A673 (cell line): Measurements from ENCODE around the gene CHMP1A. TPM values are rescaled to one million over a fixed set of nuclear protein-coding genes. Genes with fewer than 3 reads are reported as not detected.

Experiments used
- BruUV-seq: library from RNA; stranded (reverse); fragments of 400-500 nt; replicated peaks from 2 replicates; lab custom pipeline; 2021; lab: Mats Ljungman, UMichigan
- CTCF ChIA-PET: fragments of 300-600 bp; sonication (Branson Sonifier 250); formaldehyde crosslinking; loops from one replicate; lab custom pipeline; 2022; ENCODE audit warnings: antibody characterized with exemption; lab: Charles Lee
- POLR2A ChIA-PET: fragments of 300-600 bp; sonication (Branson Sonifier 250); formaldehyde crosslinking; loops from one replicate; lab custom pipeline; 2022; ENCODE audit warnings: antibody characterized with exemption; ENCODE audit not compliant: low non-redundant PET; lab: Charles Lee
- DNase-seq: peaks from one replicate; pipeline ENCODE4 v3.0.0-alpha.2; 2015; ENCODE audit warnings: low spot score
- H3K27ac ChIP-seq: fragments of 200-600 bp; sonication (generic); 2 replicates; pipeline ENCODE4 v1.5.1; 2016; ENCODE audit warnings: mixed run types, low read depth, mild to moderate bottlenecking, mixed read lengths, antibody characterized with exemption, low read length; ENCODE audit not compliant: poor library complexity, severe bottlenecking
- H3K27me3 ChIP-seq: fragments of 200-600 bp; sonication (generic); replicated peaks from 2 replicates; pipeline ENCODE4 v1.6.1; 2017; ENCODE audit warnings: mixed run types, low read depth, mild to moderate bottlenecking, mixed read lengths, antibody characterized with exemption, low read length; ENCODE audit not compliant: insufficient read depth, poor library complexity
- H3K36me3 ChIP-seq: fragments of 200-600 bp; sonication (generic); 2 replicates; pipeline ENCODE4 v1.6.1; 2016; ENCODE audit warnings: mixed run types, mild to moderate bottlenecking, mixed read lengths, antibody characterized with exemption, low read length; ENCODE audit not compliant: insufficient read depth, poor library complexity, severe bottlenecking
- H3K4me1 ChIP-seq: fragments of 200-600 bp; sonication (generic); 2 replicates; pipeline ENCODE4 v1.6.1; 2017; ENCODE audit warnings: mixed run types, mild to moderate bottlenecking, mixed read lengths, antibody characterized with exemption, low read length; ENCODE audit not compliant: insufficient read depth, poor library complexity, severe bottlenecking
- H3K4me3 ChIP-seq: fragments of 200-600 bp; sonication (generic); 2 replicates; pipeline ENCODE4 v1.5.1; 2016; ENCODE audit warnings: low read depth, mixed run types, mild to moderate bottlenecking, mixed read lengths, low read length; ENCODE audit not compliant: poor library complexity, severe bottlenecking
- H3K9me3 ChIP-seq: fragments of 200-600 bp; sonication (generic); 2 replicates; pipeline ENCODE4 v1.6.1; 2016; ENCODE audit warnings: mixed run types, low read depth, mild to moderate bottlenecking, mixed read lengths, antibody characterized with exemption, low read length; ENCODE audit not compliant: poor library complexity, severe bottlenecking
- CTCF ChIP-seq: fragments of 300-800, 200-600 bp; sonication (generic); conservative IDR thresholded peaks from 2 replicates; pipeline ENCODE4 v1.5.1; 2017; ENCODE audit warnings: low read depth, mild to moderate bottlenecking, antibody characterized with exemption, low read length, moderate library complexity, mixed read lengths
- EZH2 ChIP-seq: fragments of 200-600 bp; sonication (generic); IDR thresholded peaks from 2 replicates; pipeline ENCODE4 v1.6.1; 2017; ENCODE audit warnings: borderline replicate concordance, low read depth, mild to moderate bottlenecking, mixed read lengths, antibody characterized with exemption, low read length; ENCODE audit not compliant: poor library complexity, severe bottlenecking
- intact Hi-C: fragments of 100-400 bp; cut with micrococcal nuclease; formaldehyde crosslinking; loops from one replicate; pipeline ENCODE4 v1.10.0; 2022; ENCODE audit not compliant: unreplicated experiment
- total RNA-seq: library from RNA; stranded (reverse); gene quantifications from 2 replicates; pipeline ENCODE4 v1.2.3, GENCODE V29; 2021

CHMP1A gene
- total RNA-seq, 1 experiment from 2014 or later: 110 TPM

GRCh38 chr16:89613954-89614459 lies 43.5 kb downstream of the CHMP1A start:
- DNase-seq: no peak
- TF ChIP-seq CTCF (no peak), EZH2 (no peak)
- Histone ChIP-seq H3K4me3 (no peak overlapping the region), H3K27ac (no peak overlapping the region), H3K9me3 (no peaks in the 10 kb centered on the region), H3K27me3 (no peaks in the 10 kb centered on the region), H3K36me3 (no peaks in the 10 kb centered on the region), H3K4me1 (peaks cover 19% of the 10 kb centered on the region)
- no TSS peak for BruUV-seq
- CTCF ChIA-PET: no interaction called here
- POLR2A ChIA-PET: no interaction called here
- intact Hi-C loops: no loop called here

- DNase-seq: no peak
- intact Hi-C loops: no loop called here
- POLR2A ChIA-PET: no interaction called here
These were observed 44.1 kb downstream of the CHMP1A start, which contains the start of gene DPEP1 for GRCh38 chr16:89613231-89613953. TSS of gene DPEP1 (plus strand) at chr16:89613642. CDS start at chr16:89630411, 16,769 bp downstream.

More at GRCh38 chr16:89613231-89613953, 44.1 kb downstream of the CHMP1A start, which contains the start of gene DPEP1:
- BruUV-seq: no TSS peak
- no peak within 1 kb of the TSS for H3K4me3 ChIP-seq
- H3K36me3 ChIP-seq: no peaks in the 10 kb centered on the region
- no peaks in the 10 kb centered on the region for H3K27me3 ChIP-seq
- H3K4me1 ChIP-seq: peaks cover 18% of the 10 kb centered on the region
- H3K9me3 ChIP-seq: no peaks in the 10 kb centered on the region
- TF ChIP-seq EZH2 (no peak), CTCF (no peak)
- CTCF ChIA-PET: no interaction called here
- H3K27ac ChIP-seq: no peak within 1 kb of the TSS
